Measurements from ENCODE around the gene ARHGDIG.

GRCh38 chr16:234468-235305, 45.7 kb upstream of the ARHGDIG start, which contains the start of gene FAM234A:
- peak; percentile 90 for TF ChIP-seq POLR2A (IDR thresholded peaks at IDR 0.05; ENCODE audit: low read depth, low read length)
- TF ChIP-seq TAF1 (IDR thresholded peaks at IDR 0.05; ENCODE audit: low read depth, low read length): peak; percentile 78
